NOMO-1 (cell line): ENCODE results near the gene NRGN.

Source experiments
- DNase-seq, 2 experiments: peaks; one replicate each; lab custom pipeline; 2025; ENCODE audit not compliant: unreplicated experiment in 2 of 2; lab: John Stamatoyannopoulos, UW

NRGN gene

GRCh38 chr11:124778281-124778680, 38.5 kb downstream of the NRGN start:
- DNase-seq, result no peak

GRCh38 chr11:124779568-124779967, 39.8 kb downstream of the NRGN start:
- no peak for DNase-seq

- no peak for DNase-seq
Measured at GRCh38 chr11:124783002-124783401, 43.3 kb downstream of the NRGN start.

- no peak for DNase-seq
Measured at GRCh38 chr11:124784051-124784450, 44.3 kb downstream of the NRGN start.

- no peak for DNase-seq
Measured at GRCh38 chr11:124788521-124788920, 48.8 kb downstream of the NRGN start.

GRCh38 chr11:124791626-124792341, 52.0 kb downstream of the NRGN start:
- peak in 1 of 2 experiments; percentile 29 for DNase-seq

GRCh38 chr11:124793466-124794278, 53.9 kb downstream of the NRGN start:
- peak; percentile 30 to 35 for DNase-seq

- no peak for DNase-seq
Measured at GRCh38 chr11:124796312-124796711, 56.6 kb downstream of the NRGN start.
